ENCODE results near the gene ANTKMT.

ANTKMT gene

GRCh38 chr16:764848-765487 lies 44.0 kb downstream of the ANTKMT start:
- Histone ChIP-seq H2AK5ac (ENCODE audit: low read length) (no peak overlapping the region), H2BK120ac (ENCODE audit: insufficient read depth, low read length, poor library complexity) (no peak overlapping the region), H3K79me2 (ENCODE audit: control insufficient read depth, insufficient read depth, low read length, poor library complexity) (no peaks in the 10 kb centered on the region), H3K4me2 (ENCODE audit: low read length) (no peak overlapping the region), H3K9me3 (ENCODE audit: insufficient read depth, low read depth, low read length) (peaks cover 4% of the 10 kb centered on the region), H2AFZ (ENCODE audit: insufficient read depth, low read length, poor library complexity) (no peak overlapping the region), H3K27ac (ENCODE audit: low read depth, low read length) (no peak overlapping the region), H4K12ac (ENCODE audit: low read depth, low read length) (no peak overlapping the region), H2BK5ac (ENCODE audit: low read depth, low read length, poor library complexity) (no peak overlapping the region), H3K18ac (ENCODE audit: low read length) (no peak overlapping the region), H2BK12ac (ENCODE audit: low read length) (no peak overlapping the region), H3K4ac (ENCODE audit: low read depth, low read length) (no peak overlapping the region), H3K27me3 (ENCODE audit: insufficient read depth, low read length) (no peaks in the 10 kb centered on the region), H3K36me3 (ENCODE audit: control insufficient read depth in 1 of 2, insufficient read depth in 2 of 2, low read length in 2 of 2) (no peaks in the 10 kb centered on the region), H3K9ac (ENCODE audit: low read length) (no peak overlapping the region), H3K23ac (ENCODE audit: low read length) (no peak overlapping the region), H3K4me3 (ENCODE audit: low read depth, low read length) (no peak overlapping the region), H4K91ac (ENCODE audit: low read depth, low read length) (no peak overlapping the region), H3K14ac (ENCODE audit: low read length) (no peak overlapping the region), H3K4me1 (ENCODE audit: control insufficient read depth in 1 of 2, insufficient read depth in 2 of 2, low read length in 2 of 2) (peaks cover 7 to 9% of the 10 kb centered on the region in 2 experiments), H3K79me1 (ENCODE audit: low read length) (no peaks in the 10 kb centered on the region), H4K8ac (ENCODE audit: low read depth, low read length) (no peak overlapping the region)
- WGBS (ENCODE audit: extremely low coverage, insufficient coverage, insufficient read length): no CpG with 5 or more reads among the region's 38 CpGs
- DNase-seq: no peak

- H3K14ac ChIP-seq (ENCODE audit: low read length): no peak overlapping the region
- no peak overlapping the region for H3K4me2 ChIP-seq (ENCODE audit: low read length)
- H4K8ac ChIP-seq (ENCODE audit: low read depth, low read length): no peak overlapping the region
- H3K9me3 ChIP-seq (ENCODE audit: insufficient read depth, low read depth, low read length): peaks cover 4% of the 10 kb centered on the region
- no CpG with 5 or more reads among the region's 29 CpGs for WGBS (ENCODE audit: extremely low coverage, insufficient coverage, insufficient read length)
- no peak overlapping the region for H2BK120ac ChIP-seq (ENCODE audit: insufficient read depth, low read length, poor library complexity)
- H3K23ac ChIP-seq (ENCODE audit: low read length): no peak overlapping the region
- H3K4me1 ChIP-seq (ENCODE audit: control insufficient read depth in 1 of 2, insufficient read depth in 2 of 2, low read length in 2 of 2): peaks cover 2 to 4% of the 10 kb centered on the region in 2 experiments
- no peak overlapping the region for H2BK12ac ChIP-seq (ENCODE audit: low read length)
- H2AFZ ChIP-seq (ENCODE audit: insufficient read depth, low read length, poor library complexity): no peak overlapping the region
- H2AK5ac ChIP-seq (ENCODE audit: low read length): no peak overlapping the region
- no peak overlapping the region for H4K91ac ChIP-seq (ENCODE audit: low read depth, low read length)
- no peak overlapping the region for H3K4ac ChIP-seq (ENCODE audit: low read depth, low read length)
- no peak overlapping the region for H3K4me3 ChIP-seq (ENCODE audit: low read depth, low read length)
- no peak for DNase-seq
- no peak overlapping the region for H4K12ac ChIP-seq (ENCODE audit: low read depth, low read length)
- no peaks in the 10 kb centered on the region for H3K79me2 ChIP-seq (ENCODE audit: control insufficient read depth, insufficient read depth, low read length, poor library complexity)
- H3K18ac ChIP-seq (ENCODE audit: low read length): no peak overlapping the region
- H3K27ac ChIP-seq (ENCODE audit: low read depth, low read length): no peak overlapping the region
- no peak overlapping the region for H2BK5ac ChIP-seq (ENCODE audit: low read depth, low read length, poor library complexity)
- H3K27me3 ChIP-seq (ENCODE audit: insufficient read depth, low read length): no peaks in the 10 kb centered on the region
- H3K79me1 ChIP-seq (ENCODE audit: low read length): no peaks in the 10 kb centered on the region
- H3K9ac ChIP-seq (ENCODE audit: low read length): no peak overlapping the region
- H3K36me3 ChIP-seq (ENCODE audit: control insufficient read depth in 1 of 2, insufficient read depth in 2 of 2, low read length in 2 of 2): no peaks in the 10 kb centered on the region
Observed at GRCh38 chr16:765488-765865, 44.5 kb downstream of the ANTKMT start.

- H2AK5ac ChIP-seq (ENCODE audit: low read length): no peak overlapping the region
- H4K8ac ChIP-seq (ENCODE audit: low read depth, low read length): no peak overlapping the region
- no peak overlapping the region for H3K18ac ChIP-seq (ENCODE audit: low read length)
- no peak overlapping the region for H2AFZ ChIP-seq (ENCODE audit: insufficient read depth, low read length, poor library complexity)
- no peaks in the 10 kb centered on the region for H3K4me1 ChIP-seq (ENCODE audit: control insufficient read depth in 1 of 2, insufficient read depth in 2 of 2, low read length in 2 of 2)
- no peak overlapping the region for H3K4me2 ChIP-seq (ENCODE audit: low read length)
- H2BK12ac ChIP-seq (ENCODE audit: low read length): no peak overlapping the region
- no peak overlapping the region for H3K4me3 ChIP-seq (ENCODE audit: low read depth, low read length)
- no peak overlapping the region for H3K23ac ChIP-seq (ENCODE audit: low read length)
- H3K36me3 ChIP-seq (ENCODE audit: control insufficient read depth in 1 of 2, insufficient read depth in 2 of 2, low read length in 2 of 2): no peaks in the 10 kb centered on the region
- H4K91ac ChIP-seq (ENCODE audit: low read depth, low read length): no peak overlapping the region
- no peaks in the 10 kb centered on the region for H3K27me3 ChIP-seq (ENCODE audit: insufficient read depth, low read length)
- no peak overlapping the region for H3K9ac ChIP-seq (ENCODE audit: low read length)
- peaks cover 4% of the 10 kb centered on the region for H3K9me3 ChIP-seq (ENCODE audit: insufficient read depth, low read depth, low read length)
- WGBS (ENCODE audit: extremely low coverage, insufficient coverage, insufficient read length): no CpG with 5 or more reads among the region's 29 CpGs
- H3K14ac ChIP-seq (ENCODE audit: low read length): no peak overlapping the region
- H3K27ac ChIP-seq (ENCODE audit: low read depth, low read length): no peak overlapping the region
- DNase-seq: no peak
- H2BK120ac ChIP-seq (ENCODE audit: insufficient read depth, low read length, poor library complexity): no peak overlapping the region
- H3K79me1 ChIP-seq (ENCODE audit: low read length): no peaks in the 10 kb centered on the region
- no peak overlapping the region for H3K4ac ChIP-seq (ENCODE audit: low read depth, low read length)
- no peak overlapping the region for H2BK5ac ChIP-seq (ENCODE audit: low read depth, low read length, poor library complexity)
- no peak overlapping the region for H4K12ac ChIP-seq (ENCODE audit: low read depth, low read length)
- no peaks in the 10 kb centered on the region for H3K79me2 ChIP-seq (ENCODE audit: control insufficient read depth, insufficient read depth, low read length, poor library complexity)
Observed at GRCh38 chr16:766008-766819, 45.3 kb downstream of the ANTKMT start.

GRCh38 chr16:766820-767640 lies 46.1 kb downstream of the ANTKMT start:
- H3K4ac ChIP-seq (ENCODE audit: low read depth, low read length): no peak overlapping the region
- no peak overlapping the region for H3K18ac ChIP-seq (ENCODE audit: low read length)
- H3K9ac ChIP-seq (ENCODE audit: low read length): no peak overlapping the region
- H4K8ac ChIP-seq (ENCODE audit: low read depth, low read length): no peak overlapping the region
- H3K9me3 ChIP-seq (ENCODE audit: insufficient read depth, low read depth, low read length): peaks cover 4% of the 10 kb centered on the region
- no peak overlapping the region for H3K4me3 ChIP-seq (ENCODE audit: low read depth, low read length)
- H3K79me1 ChIP-seq (ENCODE audit: low read length): no peaks in the 10 kb centered on the region
- H2BK12ac ChIP-seq (ENCODE audit: low read length): no peak overlapping the region
- no peaks in the 10 kb centered on the region for H3K4me1 ChIP-seq (ENCODE audit: control insufficient read depth in 1 of 2, insufficient read depth in 2 of 2, low read length in 2 of 2)
- no peak overlapping the region for H4K91ac ChIP-seq (ENCODE audit: low read depth, low read length)
- no peak overlapping the region for H2BK5ac ChIP-seq (ENCODE audit: low read depth, low read length, poor library complexity)
- H3K23ac ChIP-seq (ENCODE audit: low read length): no peak overlapping the region
- no CpG with 5 or more reads among the region's 48 CpGs for WGBS (ENCODE audit: extremely low coverage, insufficient coverage, insufficient read length)
- H2BK120ac ChIP-seq (ENCODE audit: insufficient read depth, low read length, poor library complexity): no peak overlapping the region
- no peaks in the 10 kb centered on the region for H3K36me3 ChIP-seq (ENCODE audit: control insufficient read depth in 1 of 2, insufficient read depth in 2 of 2, low read length in 2 of 2)
- H3K79me2 ChIP-seq (ENCODE audit: control insufficient read depth, insufficient read depth, low read length, poor library complexity): no peaks in the 10 kb centered on the region
- no peak for DNase-seq
- no peak overlapping the region for H2AK5ac ChIP-seq (ENCODE audit: low read length)
- H3K27me3 ChIP-seq (ENCODE audit: insufficient read depth, low read length): no peaks in the 10 kb centered on the region
- H2AFZ ChIP-seq (ENCODE audit: insufficient read depth, low read length, poor library complexity): no peak overlapping the region
- H4K12ac ChIP-seq (ENCODE audit: low read depth, low read length): no peak overlapping the region
- no peak overlapping the region for H3K4me2 ChIP-seq (ENCODE audit: low read length)
- no peak overlapping the region for H3K14ac ChIP-seq (ENCODE audit: low read length)
- no peak overlapping the region for H3K27ac ChIP-seq (ENCODE audit: low read depth, low read length)
